ENCODE data around the gene FARP2. TPM values are rescaled to one million over a fixed set of nuclear protein-coding genes. Genes with fewer than 3 reads are reported as not detected.
A peak's percentile ranks its signal among the peaks of the same experiment; 100 is the strongest.

The FARP2 gene
- total and polyA plus RNA-seq, 2 of the 13 experiments (the other 11 are each of a cell fraction or from before 2014, with no cell fraction given), result 28.0 to 45.4 TPM

DNA sequence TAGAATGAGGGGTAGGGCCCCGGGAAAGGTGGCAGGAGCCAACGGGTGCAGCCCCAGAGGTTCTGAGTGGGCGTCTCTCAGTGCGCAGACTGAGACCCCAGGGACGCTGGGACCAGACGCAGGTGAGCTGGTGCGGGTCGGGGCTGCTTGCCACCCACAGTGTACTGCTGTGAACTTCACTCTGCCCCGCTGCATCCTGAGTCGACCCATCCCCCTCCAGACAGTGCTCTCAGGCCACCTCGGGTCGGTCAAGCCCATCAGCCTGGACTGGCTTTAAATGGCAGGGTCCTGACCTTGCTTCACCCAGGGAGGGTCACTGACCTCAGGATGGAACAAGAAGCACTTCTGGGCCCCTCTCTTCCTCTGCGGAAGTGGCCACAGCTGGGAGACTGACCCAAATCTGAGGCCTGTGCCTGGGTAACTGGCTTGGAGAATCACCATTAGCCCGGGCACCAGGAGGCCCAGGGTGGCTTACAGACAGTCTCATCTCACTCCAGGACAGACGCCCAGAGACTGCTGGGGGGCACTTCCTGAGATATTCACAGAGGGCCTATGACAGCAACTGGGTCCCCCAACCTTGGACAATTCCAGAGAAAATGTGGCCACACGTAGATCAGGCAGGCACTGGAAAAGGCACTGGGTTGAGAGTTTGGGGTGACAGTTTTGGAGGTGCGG is 178.8 kb downstream of the FARP2 start (continued):
- TF ChIP-seq, protein P1, sequence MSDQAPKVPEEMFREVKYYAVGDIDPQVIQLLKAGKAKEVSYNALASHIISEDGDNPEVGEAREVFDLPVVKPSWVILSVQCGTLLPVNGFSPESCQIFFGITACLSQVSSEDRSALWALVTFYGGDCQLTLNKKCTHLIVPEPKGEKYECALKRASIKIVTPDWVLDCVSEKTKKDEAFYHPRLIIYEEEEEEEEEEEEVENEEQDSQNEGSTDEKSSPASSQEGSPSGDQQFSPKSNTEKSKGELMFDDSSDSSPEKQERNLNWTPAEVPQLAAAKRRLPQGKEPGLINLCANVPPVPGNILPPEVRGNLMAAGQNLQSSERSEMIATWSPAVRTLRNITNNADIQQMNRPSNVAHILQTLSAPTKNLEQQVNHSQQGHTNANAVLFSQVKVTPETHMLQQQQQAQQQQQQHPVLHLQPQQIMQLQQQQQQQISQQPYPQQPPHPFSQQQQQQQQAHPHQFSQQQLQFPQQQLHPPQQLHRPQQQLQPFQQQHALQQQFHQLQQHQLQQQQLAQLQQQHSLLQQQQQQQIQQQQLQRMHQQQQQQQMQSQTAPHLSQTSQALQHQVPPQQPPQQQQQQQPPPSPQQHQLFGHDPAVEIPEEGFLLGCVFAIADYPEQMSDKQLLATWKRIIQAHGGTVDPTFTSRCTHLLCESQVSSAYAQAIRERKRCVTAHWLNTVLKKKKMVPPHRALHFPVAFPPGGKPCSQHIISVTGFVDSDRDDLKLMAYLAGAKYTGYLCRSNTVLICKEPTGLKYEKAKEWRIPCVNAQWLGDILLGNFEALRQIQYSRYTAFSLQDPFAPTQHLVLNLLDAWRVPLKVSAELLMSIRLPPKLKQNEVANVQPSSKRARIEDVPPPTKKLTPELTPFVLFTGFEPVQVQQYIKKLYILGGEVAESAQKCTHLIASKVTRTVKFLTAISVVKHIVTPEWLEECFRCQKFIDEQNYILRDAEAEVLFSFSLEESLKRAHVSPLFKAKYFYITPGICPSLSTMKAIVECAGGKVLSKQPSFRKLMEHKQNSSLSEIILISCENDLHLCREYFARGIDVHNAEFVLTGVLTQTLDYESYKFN (CRISPR knock-in tag; conservative IDR thresholded peaks at IDR 0.05), result peak; percentile 71
- TF ChIP-seq KDM5A (IDR thresholded peaks at IDR 0.05; ENCODE audit: borderline replicate concordance, low read length) (no peak), ZKSCAN8 (CRISPR knock-in tag; IDR thresholded peaks at IDR 0.05; ENCODE audit: borderline replicate concordance) (no peak), ZBTB21 (CRISPR knock-in tag; IDR thresholded peaks at IDR 0.05) (no peak), ZNF775 (CRISPR knock-in tag; IDR thresholded peaks at IDR 0.05; ENCODE audit: borderline replicate concordance) (no peak), CREM (IDR thresholded peaks at IDR 0.05) (peak; percentile 19; the same call in 1 of the 2 replicates), CREM (CRISPR knock-in tag; IDR thresholded peaks at IDR 0.05) (no peak), SRY (CRISPR knock-in tag; IDR thresholded peaks at IDR 0.05) (no peak), GABPA (IDR thresholded peaks at IDR 0.05; ENCODE audit: low read depth, low read length) (no peak), GABPA (CRISPR knock-in tag; IDR thresholded peaks at IDR 0.05; ENCODE audit: low read depth) (peak; percentile 31; the same call in 1 of the 2 replicates), ZNF781 (CRISPR knock-in tag; IDR thresholded peaks at IDR 0.05; ENCODE audit: borderline replicate concordance, not compliant biosample characterization) (no peak), ZNF350 (CRISPR knock-in tag; IDR thresholded peaks at IDR 0.05; ENCODE audit: borderline replicate concordance, low read depth) (no peak), HDAC1 (CRISPR knock-in tag; IDR thresholded peaks at IDR 0.05) (peak; percentile 59; the same call in 1 of the 2 replicates)
- TF ChIP-seq, protein P2, sequence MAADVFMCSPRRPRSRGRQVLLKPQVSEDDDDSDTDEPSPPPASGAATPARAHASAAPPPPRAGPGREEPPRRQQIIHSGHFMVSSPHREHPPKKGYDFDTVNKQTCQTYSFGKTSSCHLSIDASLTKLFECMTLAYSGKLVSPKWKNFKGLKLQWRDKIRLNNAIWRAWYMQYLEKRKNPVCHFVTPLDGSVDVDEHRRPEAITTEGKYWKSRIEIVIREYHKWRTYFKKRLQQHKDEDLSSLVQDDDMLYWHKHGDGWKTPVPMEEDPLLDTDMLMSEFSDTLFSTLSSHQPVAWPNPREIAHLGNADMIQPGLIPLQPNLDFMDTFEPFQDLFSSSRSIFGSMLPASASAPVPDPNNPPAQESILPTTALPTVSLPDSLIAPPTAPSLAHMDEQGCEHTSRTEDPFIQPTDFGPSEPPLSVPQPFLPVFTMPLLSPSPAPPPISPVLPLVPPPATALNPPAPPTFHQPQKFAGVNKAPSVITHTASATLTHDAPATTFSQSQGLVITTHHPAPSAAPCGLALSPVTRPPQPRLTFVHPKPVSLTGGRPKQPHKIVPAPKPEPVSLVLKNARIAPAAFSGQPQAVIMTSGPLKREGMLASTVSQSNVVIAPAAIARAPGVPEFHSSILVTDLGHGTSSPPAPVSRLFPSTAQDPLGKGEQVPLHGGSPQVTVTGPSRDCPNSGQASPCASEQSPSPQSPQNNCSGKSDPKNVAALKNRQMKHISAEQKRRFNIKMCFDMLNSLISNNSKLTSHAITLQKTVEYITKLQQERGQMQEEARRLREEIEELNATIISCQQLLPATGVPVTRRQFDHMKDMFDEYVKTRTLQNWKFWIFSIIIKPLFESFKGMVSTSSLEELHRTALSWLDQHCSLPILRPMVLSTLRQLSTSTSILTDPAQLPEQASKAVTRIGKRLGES (CRISPR knock-in tag; IDR thresholded peaks at IDR 0.05; ENCODE audit: borderline replicate concordance), result no peak
- TF ChIP-seq, protein P3, sequence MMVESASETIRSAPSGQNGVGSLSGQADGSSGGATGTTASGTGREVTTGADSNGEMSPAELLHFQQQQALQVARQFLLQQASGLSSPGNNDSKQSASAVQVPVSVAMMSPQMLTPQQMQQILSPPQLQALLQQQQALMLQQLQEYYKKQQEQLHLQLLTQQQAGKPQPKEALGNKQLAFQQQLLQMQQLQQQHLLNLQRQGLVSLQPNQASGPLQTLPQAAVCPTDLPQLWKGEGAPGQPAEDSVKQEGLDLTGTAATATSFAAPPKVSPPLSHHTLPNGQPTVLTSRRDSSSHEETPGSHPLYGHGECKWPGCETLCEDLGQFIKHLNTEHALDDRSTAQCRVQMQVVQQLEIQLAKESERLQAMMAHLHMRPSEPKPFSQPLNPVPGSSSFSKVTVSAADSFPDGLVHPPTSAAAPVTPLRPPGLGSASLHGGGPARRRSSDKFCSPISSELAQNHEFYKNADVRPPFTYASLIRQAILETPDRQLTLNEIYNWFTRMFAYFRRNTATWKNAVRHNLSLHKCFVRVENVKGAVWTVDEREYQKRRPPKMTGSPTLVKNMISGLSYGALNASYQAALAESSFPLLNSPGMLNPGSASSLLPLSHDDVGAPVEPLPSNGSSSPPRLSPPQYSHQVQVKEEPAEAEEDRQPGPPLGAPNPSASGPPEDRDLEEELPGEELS (CRISPR knock-in tag; IDR thresholded peaks at IDR 0.05), result peak; percentile 28; the same call in 1 of the 2 replicates
- TF ChIP-seq, protein P4, sequence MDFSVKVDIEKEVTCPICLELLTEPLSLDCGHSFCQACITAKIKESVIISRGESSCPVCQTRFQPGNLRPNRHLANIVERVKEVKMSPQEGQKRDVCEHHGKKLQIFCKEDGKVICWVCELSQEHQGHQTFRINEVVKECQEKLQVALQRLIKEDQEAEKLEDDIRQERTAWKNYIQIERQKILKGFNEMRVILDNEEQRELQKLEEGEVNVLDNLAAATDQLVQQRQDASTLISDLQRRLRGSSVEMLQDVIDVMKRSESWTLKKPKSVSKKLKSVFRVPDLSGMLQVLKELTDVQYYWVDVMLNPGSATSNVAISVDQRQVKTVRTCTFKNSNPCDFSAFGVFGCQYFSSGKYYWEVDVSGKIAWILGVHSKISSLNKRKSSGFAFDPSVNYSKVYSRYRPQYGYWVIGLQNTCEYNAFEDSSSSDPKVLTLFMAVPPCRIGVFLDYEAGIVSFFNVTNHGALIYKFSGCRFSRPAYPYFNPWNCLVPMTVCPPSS (IDR thresholded peaks at IDR 0.05), result no peak
- TF ChIP-seq, protein P5, sequence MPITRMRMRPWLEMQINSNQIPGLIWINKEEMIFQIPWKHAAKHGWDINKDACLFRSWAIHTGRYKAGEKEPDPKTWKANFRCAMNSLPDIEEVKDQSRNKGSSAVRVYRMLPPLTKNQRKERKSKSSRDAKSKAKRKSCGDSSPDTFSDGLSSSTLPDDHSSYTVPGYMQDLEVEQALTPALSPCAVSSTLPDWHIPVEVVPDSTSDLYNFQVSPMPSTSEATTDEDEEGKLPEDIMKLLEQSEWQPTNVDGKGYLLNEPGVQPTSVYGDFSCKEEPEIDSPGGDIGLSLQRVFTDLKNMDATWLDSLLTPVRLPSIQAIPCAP (CRISPR knock-in tag; IDR thresholded peaks at IDR 0.05; ENCODE audit: low read depth), result no peak

Data from HepG2 (cell line).